ENCODE data around the gene ANTXRL.
"Not testable (repeated sequence)": the region's sequence is repeated elsewhere in the genome, so short reads cannot be mapped to it uniquely, and the experiment has no call there.

Gene ANTXRL

DNA sequence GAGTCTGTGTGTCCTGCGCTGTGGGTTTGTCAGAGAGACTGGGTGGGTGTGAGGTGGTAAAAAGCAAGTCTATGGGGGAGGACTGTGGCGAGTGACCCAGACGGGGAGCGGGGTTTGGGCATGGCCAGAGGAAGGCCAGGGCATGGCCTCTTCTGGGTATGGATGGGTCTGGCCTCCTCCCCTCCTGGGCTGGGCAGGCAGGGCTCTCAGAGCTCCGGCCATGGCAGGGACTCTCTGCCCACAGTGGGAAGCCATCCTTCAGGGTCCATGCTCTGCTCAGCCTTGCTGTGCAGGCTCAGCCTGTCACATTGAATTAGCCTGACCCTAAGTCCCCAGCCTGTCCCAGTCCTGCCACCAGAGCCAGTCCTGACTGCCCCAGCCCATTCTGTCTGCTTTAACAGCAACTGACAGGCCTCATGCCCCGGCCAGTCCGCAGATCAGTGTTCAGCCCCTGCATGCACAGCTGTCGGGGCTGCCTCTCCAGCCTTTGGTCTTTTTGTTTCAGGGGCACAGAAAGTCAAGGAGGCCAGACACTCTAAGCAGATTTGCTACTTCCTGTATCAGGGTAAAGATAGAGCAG, 7.9 kb downstream of the ANTXRL start:
- DNase-seq (ENCODE audit: low read depth in 2 of 2) = no peak

DNA sequence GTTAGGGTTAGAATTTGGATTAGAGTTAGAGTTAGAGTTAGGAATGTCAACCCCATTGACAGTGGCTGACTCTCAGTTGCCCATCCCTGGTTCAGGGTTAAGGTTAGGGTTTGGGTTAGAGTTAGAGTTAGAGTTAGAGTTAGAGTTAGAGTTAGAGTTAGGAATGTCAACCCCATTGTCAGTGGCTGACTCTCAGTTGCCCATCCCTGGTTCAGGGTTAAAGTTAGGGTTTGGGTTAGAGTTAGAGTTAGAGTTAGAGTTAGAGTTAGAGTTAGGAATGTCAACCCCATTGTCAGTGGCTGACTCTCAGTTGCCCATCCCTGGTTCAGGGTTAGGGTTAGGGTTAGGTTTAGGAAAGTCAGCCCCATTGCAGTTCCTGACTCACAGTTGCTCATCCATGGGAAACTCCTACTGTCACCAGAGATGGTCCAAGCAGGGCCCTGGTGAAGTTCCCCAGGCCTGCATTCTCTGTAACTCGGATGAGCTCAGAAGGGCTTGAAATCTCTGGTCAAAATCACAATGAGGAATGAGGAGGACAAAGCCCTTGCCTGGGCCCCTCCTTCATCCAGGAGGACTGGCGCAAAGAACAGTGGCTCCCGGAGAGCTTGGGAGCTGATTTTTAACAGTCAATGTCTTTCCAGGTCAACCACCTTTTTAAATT, 8.7 kb downstream of the ANTXRL start:
- DNase-seq (ENCODE audit: low read depth in 2 of 2) = not testable (repeated sequence)

DNA sequence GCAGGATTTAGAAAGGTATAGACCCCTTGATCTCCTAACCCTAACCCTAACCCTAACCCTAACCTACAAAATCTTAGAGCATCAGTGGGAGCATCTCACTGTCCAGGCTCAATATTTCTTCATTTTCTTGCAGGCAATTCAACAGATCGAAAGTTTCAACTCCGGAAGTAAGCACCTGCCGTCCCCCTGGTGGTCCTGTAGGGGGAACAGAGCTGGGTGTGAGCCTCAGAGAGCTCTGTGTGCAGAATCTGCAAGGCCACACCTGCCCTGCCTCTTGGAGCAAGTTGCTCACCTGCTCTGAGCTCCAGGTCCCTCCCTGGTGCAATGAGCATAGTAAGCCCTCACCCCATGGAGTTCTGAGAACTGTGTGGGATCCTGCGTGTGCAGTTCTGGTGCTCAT, 9.3 kb downstream of the ANTXRL start:
- DNase-seq (ENCODE audit: low read depth in 2 of 2) = not testable (repeated sequence)

DNA sequence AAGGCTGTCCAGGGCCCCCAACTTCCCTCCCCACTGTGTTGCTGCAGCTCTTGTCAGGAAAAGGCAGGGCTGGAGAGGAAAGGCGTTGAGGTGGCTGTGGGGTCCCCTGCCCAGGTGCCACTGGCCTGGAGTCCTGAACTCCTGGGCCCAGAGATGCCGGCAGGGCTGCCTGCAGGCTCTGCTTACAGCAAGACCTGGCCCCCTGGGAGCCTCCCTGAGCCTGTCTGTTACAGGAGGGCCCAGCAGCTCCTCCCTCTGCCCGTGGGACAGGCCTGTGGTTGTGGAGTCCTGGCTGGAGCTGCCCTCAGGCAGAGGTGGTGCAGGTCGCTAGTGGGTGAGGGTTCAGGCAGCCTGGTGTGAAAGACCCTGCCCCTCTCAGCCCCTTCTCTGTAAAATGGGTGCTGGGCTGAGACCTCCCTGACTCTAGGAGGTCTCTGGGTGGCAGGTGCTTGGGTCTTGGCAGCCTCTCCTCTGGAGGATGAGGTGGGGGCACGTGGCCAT, 9.9 kb downstream of the ANTXRL start:
- DNase-seq (ENCODE audit: low read depth in 2 of 2) = no peak

DNA sequence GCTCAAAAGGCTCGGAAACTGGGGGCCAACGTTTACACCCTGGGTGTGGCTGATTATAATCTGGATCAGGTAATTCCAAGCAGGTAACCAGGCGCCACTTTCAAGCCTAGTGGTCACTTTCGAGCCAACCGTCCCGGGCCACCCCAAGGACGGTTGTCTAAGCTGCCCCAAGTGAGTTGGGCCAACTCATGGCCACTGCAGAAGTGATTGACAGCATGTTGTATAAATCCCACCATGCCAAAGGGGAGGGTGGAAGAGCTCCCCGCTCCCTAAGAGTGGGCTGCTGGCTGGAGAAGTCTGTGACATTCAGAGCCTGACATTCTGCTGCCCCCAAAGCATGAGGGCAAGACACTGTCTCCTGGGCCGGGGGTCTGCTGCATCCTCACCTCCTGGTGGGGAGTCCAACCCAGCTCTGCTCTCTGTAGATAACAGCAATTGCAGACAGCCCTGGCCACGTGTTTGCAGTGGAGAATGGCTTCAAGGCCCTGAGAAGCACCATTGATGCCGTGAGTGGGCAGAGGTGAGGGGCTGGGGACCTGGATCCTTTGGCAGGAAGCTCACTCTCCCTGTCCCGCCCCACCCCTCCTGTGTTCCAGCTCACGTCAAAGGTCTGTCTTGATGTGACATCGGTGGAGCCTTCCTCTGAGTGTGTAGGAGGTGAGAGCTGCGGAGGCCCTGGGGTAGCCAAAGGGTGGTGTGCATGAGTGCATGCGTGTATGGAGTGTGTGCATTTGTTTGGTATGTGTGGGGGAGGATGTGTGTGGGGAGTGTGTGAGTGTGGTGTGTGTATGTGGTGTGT, 10.8 kb downstream of the ANTXRL start:
- no peak for DNase-seq (ENCODE audit: low read depth in 2 of 2)

DNA sequence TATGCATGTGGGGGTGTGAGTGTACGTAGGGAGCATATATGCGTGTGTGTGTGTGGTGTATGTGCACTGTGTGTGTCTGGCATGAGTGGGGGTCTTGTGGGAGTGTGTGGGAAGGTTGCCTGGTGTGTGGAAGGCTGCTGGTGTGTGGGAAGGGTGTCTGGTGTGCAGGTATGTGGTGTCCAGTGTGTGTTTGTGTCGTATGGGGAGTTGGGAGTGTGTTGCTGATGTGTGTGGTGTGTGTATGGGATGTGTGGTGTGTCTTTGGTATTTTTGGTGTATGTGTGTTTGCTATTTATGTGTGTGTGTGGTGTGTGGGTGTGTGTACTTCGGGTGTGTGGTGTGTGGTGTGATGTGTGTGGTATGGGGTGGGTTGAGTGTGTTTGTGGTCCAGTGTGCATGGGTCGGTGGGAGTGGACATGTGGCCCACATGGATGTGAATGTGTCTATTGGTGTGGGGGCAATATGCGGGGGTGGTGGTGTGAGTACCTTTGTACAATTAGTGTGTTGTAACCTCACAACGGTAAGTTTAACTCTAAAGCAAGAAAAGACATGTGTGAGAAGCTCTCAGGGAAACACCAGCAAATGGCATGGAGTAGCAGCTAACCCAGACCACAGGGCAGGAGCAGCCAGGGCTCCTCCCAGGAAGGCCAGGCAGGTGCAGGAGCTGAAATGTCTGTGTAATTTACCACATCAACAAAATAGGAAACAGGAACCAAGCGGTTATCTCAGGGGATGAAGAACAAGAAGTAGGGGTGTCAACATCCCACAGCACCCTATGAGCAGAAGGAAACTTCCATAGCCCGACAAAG, 11.9 kb downstream of the ANTXRL start:
- DNase-seq (ENCODE audit: low read depth in 2 of 2) = no peak

DNA sequence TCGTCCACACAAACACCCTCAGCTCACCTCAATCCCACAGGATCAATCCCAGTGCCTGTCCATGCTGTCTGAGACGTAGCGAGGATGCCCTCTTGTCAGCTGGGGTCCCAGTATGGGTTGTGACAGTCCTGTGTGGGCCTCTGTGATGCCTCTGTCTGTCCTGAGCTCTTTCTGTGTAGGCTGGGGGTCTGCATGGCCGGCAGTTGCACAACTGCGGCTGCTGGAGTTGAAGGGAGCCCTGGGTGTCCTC, 12.4 kb downstream of the ANTXRL start:
- DNase-seq (ENCODE audit: low read depth in 2 of 2) = no peak

DNA sequence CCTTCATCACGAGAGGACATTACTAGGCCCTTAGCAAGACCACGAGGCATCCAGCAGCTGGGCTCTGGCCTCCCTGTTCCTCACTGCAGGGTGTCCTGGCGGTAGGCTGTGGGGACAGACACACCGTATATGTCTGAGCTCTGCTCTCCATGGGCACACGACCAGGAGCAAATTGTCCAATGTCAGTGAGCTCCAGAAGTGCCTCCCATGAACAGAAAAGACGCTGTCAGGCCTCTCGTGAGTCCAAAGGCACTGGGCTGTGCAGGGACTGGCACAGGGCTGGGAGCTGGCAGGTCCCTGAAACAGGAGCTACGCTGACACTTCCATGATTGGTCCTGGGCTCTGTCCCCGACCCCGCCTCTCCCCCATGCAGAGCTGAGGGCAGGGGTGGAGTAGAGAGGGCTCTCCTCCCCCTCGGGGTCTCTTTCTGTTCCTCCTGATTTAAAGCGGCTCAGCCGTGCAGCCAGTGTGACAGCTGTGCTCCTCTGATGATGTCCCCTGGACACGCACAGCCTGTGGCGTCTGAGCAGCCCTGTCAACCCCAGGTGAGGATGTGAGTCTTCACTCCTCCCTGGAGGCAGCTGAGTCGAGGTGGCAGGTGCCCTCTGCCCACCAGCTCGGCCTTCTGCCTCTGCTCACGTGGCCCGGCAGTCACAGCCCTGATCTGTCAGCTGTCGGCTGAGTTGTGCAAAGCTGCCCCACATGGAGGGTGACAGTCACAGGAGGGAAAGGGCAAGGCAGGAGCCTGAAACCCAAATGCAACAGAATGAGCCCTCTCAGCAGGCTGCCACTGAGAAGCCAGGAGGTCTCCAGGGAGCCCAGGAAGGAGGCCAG, 13.0 kb downstream of the ANTXRL start:
- no peak for DNase-seq (ENCODE audit: low read depth in 2 of 2)

DNA sequence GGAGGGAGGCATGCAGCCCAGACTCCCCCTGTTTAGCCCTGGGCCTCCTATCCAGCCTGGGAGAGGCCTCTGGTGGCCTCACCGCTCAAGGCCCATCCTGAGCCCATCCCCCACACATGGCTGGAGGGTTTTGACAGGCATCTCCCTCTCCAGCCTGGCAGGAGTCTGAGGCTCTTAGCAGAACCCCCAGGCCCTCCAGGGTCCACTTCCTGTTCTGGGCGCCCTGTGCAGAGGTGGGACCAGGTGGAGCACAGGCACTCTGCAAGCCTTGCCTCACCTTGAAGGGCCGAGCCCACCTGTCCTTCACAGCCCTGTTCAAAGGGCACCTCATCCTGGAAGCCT, 13.5 kb downstream of the ANTXRL start:
- not testable (repeated sequence) for DNase-seq (ENCODE audit: low read depth in 2 of 2)

DNA sequence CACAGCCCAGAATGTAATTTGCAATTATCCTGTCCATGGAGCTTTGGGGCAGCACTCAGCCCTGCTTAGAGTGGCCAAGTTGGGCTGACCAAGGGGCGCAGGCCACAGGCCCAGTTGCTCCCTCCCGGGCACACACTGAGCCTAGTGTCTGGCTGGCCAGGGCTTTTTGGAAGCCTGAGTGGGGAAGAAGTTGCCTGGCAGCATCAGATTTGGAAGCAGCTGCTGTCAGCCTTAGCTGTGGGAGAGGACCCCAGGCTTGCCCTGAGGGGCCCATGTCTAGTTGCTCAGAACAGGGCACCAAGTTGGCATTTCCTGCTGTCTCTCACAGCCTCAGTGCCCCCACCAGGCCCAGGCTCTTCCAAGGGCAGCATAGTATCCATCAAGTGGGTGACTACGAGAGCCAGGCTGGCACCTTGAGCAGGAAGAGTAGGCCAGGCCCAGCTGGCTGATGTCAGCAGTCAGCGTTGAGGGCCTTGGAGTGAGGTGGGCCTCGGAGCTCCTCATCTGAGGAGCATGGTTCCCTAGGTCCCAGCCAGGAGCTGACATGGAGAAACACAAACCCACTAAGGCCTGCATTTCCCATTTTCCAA, 14.4 kb downstream of the ANTXRL start:
- DNase-seq (ENCODE audit: low read depth in 2 of 2) = no peak

DNA sequence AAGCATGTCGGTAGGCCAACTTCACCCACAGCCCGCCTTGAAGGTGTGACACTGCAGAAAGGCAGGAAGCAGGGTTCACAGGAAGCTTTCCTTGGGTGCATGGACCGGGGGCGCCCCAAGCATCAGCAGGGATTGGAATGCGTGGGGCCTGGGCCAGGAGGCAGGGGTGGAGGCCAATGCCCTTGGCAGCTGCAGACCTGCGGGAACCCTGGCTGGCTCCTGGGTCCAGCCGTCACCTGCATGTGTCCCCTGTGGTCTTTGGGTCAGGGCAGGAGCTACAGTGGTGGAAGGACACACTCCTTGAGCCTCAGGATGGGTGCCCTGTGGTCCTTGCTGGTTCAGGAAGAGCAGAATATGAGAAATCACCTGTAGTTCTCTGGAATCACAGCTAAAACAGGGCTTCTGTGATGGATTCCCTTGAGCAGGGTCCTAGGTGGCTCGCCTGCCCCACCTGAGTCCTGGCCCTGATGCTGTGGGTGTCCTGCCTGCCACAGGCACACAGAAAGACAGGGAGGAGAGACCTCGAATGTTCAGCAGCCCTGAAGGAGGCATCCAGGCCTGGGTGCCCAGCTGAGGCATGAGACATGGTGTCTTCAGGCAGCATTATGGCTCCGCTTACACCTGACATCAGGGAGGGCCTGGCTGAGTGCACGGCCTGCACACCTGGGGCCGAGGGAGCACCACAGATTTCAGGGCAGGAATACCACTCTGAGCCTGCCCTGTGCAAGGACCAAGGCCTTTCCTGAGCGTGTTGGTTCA, 15.1 kb downstream of the ANTXRL start:
- no peak for DNase-seq (ENCODE audit: low read depth in 2 of 2)

DNA sequence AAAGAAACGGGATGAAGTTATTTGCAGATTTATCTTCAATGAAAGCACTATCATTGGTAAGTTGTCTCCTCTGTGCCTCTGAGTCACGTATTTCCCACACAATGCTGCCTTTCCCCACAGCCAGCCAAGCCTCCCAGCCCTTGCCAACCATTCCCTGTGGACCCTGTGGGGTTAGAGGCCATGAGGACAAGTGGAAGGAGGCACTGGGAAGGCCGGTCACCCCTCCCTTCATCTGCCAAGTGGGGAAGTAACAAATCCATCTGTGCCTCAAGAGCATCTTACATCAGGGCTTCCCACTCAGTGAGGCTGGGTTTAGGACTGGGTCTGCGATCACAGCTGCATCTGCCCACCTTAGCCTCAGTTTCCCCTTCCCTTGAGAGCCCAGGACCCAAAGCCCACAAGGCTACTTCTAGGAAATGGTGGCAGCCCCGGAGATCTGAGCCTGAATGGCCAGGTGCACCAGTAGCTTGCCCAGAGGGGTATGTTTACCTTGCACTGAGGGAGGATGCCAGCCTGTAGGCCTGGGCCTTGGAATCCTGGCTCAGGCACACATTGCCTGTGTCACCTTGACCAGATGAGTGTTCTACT, 16.1 kb downstream of the ANTXRL start:
- DNase-seq (ENCODE audit: low read depth in 2 of 2) = not testable (repeated sequence)

DNA sequence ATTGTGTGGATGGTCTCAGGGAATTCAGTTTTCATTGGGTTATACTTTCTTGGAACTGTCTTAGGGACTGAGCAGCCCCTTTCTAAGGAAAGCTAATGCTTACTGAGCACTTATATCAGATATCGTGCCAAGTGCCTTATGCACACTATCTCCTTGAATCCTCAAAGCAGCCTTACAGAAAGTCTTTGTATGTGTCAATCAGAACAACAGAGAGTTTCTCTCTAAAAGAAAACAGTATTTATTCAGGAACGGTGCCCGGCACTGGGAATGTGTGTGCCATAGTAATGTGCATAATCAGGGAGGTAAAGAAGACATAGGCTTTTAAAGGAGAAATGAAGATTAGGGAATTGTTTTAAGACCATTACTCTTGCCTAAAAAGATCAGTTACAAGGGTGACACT, 17.3 kb downstream of the ANTXRL start:
- DNase-seq (ENCODE audit: low read depth in 2 of 2) = no peak

DNA sequence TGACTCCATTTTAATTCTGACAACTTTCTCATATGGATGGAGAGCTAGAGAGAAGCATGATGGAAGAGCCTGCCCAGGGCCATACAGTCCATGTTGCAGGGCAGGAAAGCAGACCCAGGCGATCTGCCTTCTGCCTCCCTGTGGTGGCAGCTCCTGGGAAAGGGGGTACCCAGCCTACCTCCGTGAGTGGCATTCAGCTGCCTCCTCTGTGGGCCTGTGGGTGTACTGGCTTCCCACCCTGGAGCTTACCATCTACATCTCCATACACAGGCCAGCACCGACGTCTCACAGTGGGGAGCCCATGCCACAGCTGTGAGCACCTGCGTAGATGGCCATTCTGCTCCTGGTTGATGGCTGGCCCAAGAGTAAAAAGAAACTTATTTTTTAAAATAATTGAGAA, 17.9 kb downstream of the ANTXRL start:
- not testable (repeated sequence) for DNase-seq (ENCODE audit: low read depth in 2 of 2)

DNA sequence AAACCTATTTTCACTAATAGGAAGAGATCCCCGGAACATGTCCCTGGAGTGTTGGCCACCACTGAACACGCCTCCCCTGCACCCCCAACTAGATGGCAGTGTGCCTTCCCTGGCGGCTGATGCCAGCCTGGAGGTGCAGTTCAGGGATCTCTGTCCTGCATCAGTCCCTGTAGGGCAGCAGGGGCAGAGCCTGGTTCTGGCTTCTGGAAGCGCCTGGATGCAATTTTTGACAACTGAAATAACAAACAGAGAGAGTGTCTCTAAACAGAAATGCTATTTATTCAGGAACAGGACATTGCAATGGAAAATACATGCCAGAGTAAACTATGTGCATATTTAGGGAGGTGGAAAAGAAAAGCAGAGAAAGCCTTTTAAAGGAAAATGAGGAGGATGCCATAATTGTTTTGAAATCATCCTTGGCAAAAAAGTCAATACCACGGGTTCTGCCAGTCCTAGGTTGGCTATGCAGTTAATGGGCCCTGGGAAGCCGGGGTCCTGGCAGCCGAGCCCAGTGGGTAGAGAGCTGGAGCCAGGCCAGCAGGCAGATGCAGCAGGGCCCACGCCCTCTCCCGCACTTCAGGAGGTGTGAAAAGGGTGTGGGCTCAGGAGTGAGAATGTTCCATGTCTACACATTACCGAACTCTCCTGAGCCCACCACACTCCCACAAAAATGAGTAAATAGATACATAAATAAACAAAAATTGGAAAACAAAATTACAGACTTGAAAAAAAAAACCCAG, 18.5 kb downstream of the ANTXRL start:
- DNase-seq (ENCODE audit: low read depth in 2 of 2) = no peak

DNA sequence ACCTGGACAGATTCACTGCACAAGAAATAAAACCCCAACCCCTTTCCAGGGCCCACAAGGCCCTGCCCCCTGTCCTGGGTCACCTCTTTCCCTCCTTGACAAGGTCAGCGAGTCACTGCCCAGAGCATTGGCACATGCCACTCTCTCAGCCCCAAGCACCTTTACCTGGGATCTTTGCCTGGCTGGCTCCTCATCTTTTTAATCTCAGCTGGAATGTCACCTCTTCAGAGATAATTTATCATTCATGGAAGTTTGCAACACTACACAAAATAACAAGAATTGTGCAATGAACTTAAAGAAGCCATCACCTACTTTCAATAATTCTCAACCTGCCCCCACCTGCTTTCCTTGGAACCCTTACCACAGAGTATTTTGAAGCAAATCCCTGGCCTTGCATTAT, 19.2 kb downstream of the ANTXRL start:
- DNase-seq (ENCODE audit: low read depth in 2 of 2) = no peak

DNA sequence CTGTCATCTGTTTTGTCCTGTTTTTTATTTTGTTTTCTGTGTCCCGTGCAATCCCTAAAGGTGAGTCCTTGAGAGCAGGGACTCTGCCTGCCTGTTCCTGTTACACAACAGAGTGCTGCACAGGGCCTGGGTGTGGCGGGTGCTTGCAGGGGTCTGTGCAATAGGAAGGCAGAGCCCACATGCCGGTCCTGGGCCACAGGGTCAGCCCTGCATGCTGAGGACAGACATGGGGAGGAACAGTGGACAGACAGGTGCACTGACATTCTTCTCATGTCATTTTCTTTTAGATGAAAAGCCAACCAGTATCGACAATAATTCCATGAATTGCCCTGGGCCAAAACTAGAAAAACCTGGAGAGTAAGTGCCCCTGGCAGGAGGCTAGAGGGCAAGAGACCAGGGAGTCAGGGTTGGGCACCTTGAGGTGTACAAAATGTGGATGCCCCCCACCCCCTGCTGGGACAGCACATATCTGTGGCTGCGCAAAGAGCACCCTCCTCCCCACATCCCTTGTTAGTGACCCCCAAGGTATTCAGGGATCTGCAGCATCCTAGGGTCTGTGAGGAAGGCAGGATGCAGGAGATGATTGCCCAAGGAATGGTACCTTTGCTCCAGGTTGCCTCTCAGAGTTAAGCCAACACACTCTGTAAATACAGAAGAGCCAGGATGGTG, 19.9 kb downstream of the ANTXRL start:
- DNase-seq (ENCODE audit: low read depth in 2 of 2) = no peak

DNA sequence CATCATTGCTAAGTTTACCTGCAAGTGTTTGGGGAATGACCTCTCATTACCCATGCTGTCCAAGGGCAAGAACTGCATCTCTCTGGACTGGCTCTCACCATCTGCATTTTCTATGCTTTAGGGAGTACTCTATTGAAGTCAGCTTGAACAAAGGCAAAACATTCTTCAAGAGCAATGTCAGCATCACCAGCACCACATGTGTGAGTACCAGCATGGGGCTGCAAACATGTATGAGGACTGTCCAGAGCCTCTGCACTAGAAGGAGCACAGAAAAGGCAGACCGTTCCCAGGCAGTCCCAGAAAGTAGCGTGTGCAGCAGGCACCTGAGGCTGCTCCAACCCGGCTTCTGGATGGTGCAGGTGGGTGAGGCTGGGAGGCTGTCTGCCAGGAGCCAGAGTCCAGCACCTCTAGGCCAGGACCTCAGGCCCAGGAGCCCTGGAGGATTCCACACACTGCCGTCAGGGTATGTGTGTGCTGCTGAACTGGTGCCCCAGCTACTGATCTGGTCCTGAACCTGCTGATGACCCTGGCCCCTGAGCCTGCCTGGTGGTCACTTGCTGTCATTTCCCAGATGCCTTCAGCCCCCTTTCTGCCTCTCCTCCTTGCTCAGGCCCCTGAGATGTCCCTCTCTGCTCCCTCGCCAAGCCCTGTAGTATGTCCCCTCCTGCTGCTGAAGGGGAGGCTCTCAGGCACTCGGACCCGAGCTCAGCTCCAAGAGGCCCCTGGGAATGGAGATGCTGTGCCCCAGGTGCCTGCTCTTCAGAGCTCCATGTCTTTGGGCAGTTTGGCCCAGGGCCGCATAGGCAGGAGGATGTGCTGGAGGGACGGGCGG, 20.7 kb downstream of the ANTXRL start:
- no peak for DNase-seq (ENCODE audit: low read depth in 2 of 2)

Measured in stimulated activated CD8-positive, alpha-beta memory T cell treated with anti-CD3 and anti-CD28 coated beads, Interleukin-7, amount 100 ng/mL, for 4 hours (primary cell).